Right lobe of liver (tissue), 6 donors: Measurements from ENCODE around the gene RNF223. TPM values are rescaled to one million over a fixed set of nuclear protein-coding genes. Genes with fewer than 3 reads are reported as not detected.
A peak's percentile ranks its signal among the peaks of the same experiment; 100 is the strongest.

Experiments
- ATAC-seq, 4 donors: fragments of 200-7000 bp; cut with Tn5 transposase; one replicate each; pipeline ENCODE4 v1.9.1; 2020; ENCODE audit warnings: mild to moderate bottlenecking in 4 of 4, moderate library complexity in 4 of 4
- DNase-seq, 3 donors: peaks; one replicate each; pipeline ENCODE4 v3.0.0-alpha.2; 2020
- H3K27ac ChIP-seq, 3 donors: fragments of 200-600 bp; one replicate each; pipeline ENCODE4 v1.8.0; 2022
- H3K27me3 ChIP-seq, 2 donors: fragments of 200-600 bp; one replicate each; pipeline ENCODE4 v1.8.0; 2022
- H3K36me3 ChIP-seq, 4 donors: fragments of 200-600 bp; sonication (generic) in 1 of 4; one replicate each; pipeline versions ENCODE4 v1.5.1 to v1.8.0; 2017 to 2022; ENCODE audit warnings: control low read depth in 1 of 4
- H3K4me1 ChIP-seq, 4 donors: fragments of 200-600 bp; sonication (generic) in 1 of 4; one replicate each; pipeline versions ENCODE4 v1.5.1 to v1.8.0; 2017 to 2022; ENCODE audit warnings: control low read depth in 1 of 4
- H3K4me3 ChIP-seq, 3 donors: fragments of 200-600 bp; one replicate each; pipeline ENCODE4 v1.8.0; 2022
- H3K9me3 ChIP-seq, 4 donors: fragments of 200-600 bp; sonication (generic) in 1 of 4; one replicate each; pipeline versions ENCODE4 v1.5.1 to v1.8.0; 2017 to 2022; ENCODE audit warnings: control low read depth in 1 of 4
- CTCF ChIP-seq, 4 donors: fragments of 200-600 bp in 3 of 4; fragments of 450-650 bp in 1 of 4; IDR thresholded peaks; one replicate each; pipeline versions ENCODE4 v1.5.1 to v1.8.0; 2016 to 2022; ENCODE audit warnings: antibody characterized with exemption in 4 of 4, mild to moderate bottlenecking in 2 of 4
- POLR2A ChIP-seq: fragments of 450-650 bp; IDR thresholded peaks from one replicate; pipeline ENCODE4 v1.6.1; 2017; ENCODE audit warnings: antibody characterized with exemption, mild to moderate bottlenecking
- WGBS: methylation state at CpG from one replicate; pipeline ENCODE4 v1.1.6; 2018; ENCODE audit warnings: low coverage, low lambda C conversion rate; ENCODE audit not compliant: insufficient coverage; ENCODE audit errors: missing lambda C conversion rate; 5-methylcytosine and 5-hydroxymethylcytosine counted together
- intact Hi-C, 2 donors: fragments of 100-400 bp; cut with DNase I; formaldehyde crosslinking; loops; one replicate each; pipeline versions ENCODE4 v1.11.2 to v1.14.1; 2022
- long read RNA-seq: library from polyadenylated mRNA; unstranded; transcript quantifications from one replicate; pipeline ENCODE4 v2.0.0, GENCODE V29; 2019
- total RNA-seq, 6 experiments: library from RNA; depleted of rRNA in 2 of 6; stranded (reverse); fragments of >200 nt in 2 of 6; fragmentation: NEBNext Ultra II Directional in 3 of 6; extraction: Animal tissue kit (Norgen Biotek cat#: 25700) in 3 of 6; gene quantifications; one replicate each; pipeline versions ENCODE4 v1.1.0 to v1.2.4, GENCODE V29; 2016 to 2023
- donor health status: DM: no; HTN: yes; CAD: no.
- donor health status: DM: no; HTN: no; CAD: no.
- donor health status: DM: no; HTN: no; CAD: no.
- donor health status: DM: no; HTN: yes; CAD: no.
- donor health status: DM: no; HTN: yes; CAD: no.

Gene RNF223
- not detected for total RNA-seq
- long read RNA-seq: 0 reads

GRCh38 chr1:1073743-1074587 is at the start of gene RNF223:
Gene RNF223, minus strand, starts transcription at chr1:1074306. Its CDS starts 1,740 bp downstream, at chr1:1072566.
- H3K4me3 ChIP-seq: no peak within 1 kb of the TSS
- ATAC-seq (peak in 1 of 4 donors; percentile 17), DNase-seq (no peak)

GRCh38 chr1:1122981-1123480 is 48.9 kb upstream of the RNF223 start:
- Histone ChIP-seq H3K4me3 (no peak overlapping the region), H3K27me3 (no peaks in the 10 kb centered on the region), H3K27ac (no peak overlapping the region), H3K9me3 (no peaks in the 10 kb centered on the region), H3K36me3 (no peaks in the 10 kb centered on the region), H3K4me1 (peaks cover 0 to 29% (median 14%) of the 10 kb centered on the region in 4 donors)
- WGBS: 51% methylated on average over 9 of the region's 18 CpGs
- ATAC-seq (no peak), DNase-seq (no peak)
- TF ChIP-seq POLR2A (no peak), CTCF (IDR thresholded peaks at IDR 0.05) (no peak)
- intact Hi-C loops: loop anchor here (5.0 to 10.0 kb wide), 3 partner anchors 119 to 169 kb away; no protein-coding TSS in a partner anchor

More at GRCh38 chr1:1073743-1074587, at the start of gene RNF223:
- no peaks in the 10 kb centered on the region for H3K27me3 ChIP-seq
- WGBS: 100% methylated on average over 1 of the region's 35 CpGs
- no peak within 1 kb of the TSS for H3K27ac ChIP-seq
- no peaks in the 10 kb centered on the region for H3K36me3 ChIP-seq
- no peaks in the 10 kb centered on the region for H3K9me3 ChIP-seq
- intact Hi-C loops: no loop called here
- TF ChIP-seq POLR2A: no peak
- no peak for TF ChIP-seq CTCF (IDR thresholded peaks at IDR 0.05)
- H3K4me1 ChIP-seq: peaks cover 0 to 6% (median 3%) of the 10 kb centered on the region in 4 donors

GRCh38 chr1:1122078-1122811 is 48.1 kb upstream of the RNF223 start:
- ATAC-seq: peak; percentile 83 to 89 (median 88)
- H3K27ac ChIP-seq: no peak overlapping the region
- no peak overlapping the region for H3K4me3 ChIP-seq
- WGBS: 12% methylated on average over 3 of the region's 39 CpGs
- peak; percentile 84 to 88 (median 88) for DNase-seq
- H3K9me3 ChIP-seq: no peaks in the 10 kb centered on the region
- H3K4me1 ChIP-seq: peaks cover 0 to 25% (median 12%) of the 10 kb centered on the region in 4 donors
- no peaks in the 10 kb centered on the region for H3K36me3 ChIP-seq
- peak; percentile 91 to 95 (median 93) for TF ChIP-seq CTCF (IDR thresholded peaks at IDR 0.05)
- no peak for TF ChIP-seq POLR2A
- no peaks in the 10 kb centered on the region for H3K27me3 ChIP-seq
- intact Hi-C loops: loop anchor here (5.0 to 10.0 kb wide), 3 partner anchors 120 to 170 kb away; no protein-coding TSS in a partner anchor

- peak; percentile 23 to 37 (median 28) for ATAC-seq
- no CpG with 5 or more reads among the region's 15 CpGs for WGBS
- intact Hi-C loops: loop anchor here (5.0 to 10.0 kb wide), 3 partner anchors 121 to 171 kb away; no protein-coding TSS in a partner anchor
- H3K4me1 ChIP-seq: peaks cover 0 to 25% (median 12%) of the 10 kb centered on the region in 4 donors
- TF ChIP-seq POLR2A (no peak), CTCF (IDR thresholded peaks at IDR 0.05) (no peak)
- no peaks in the 10 kb centered on the region for H3K9me3 ChIP-seq
- H3K27ac ChIP-seq: no peak overlapping the region
- H3K4me3 ChIP-seq: no peak overlapping the region
- no peaks in the 10 kb centered on the region for H3K36me3 ChIP-seq
- no peaks in the 10 kb centered on the region for H3K27me3 ChIP-seq
- DNase-seq: no peak
These were observed 47.5 kb upstream of the RNF223 start for GRCh38 chr1:1121611-1122077.
